Endothelial cell of umbilical vein (primary cell): ENCODE results near the gene A1CF. TPM values are rescaled to one million over a fixed set of nuclear protein-coding genes. Genes with fewer than 3 reads are reported as not detected.

ENCODE experiments used
- BruUV-seq: library from RNA; stranded (reverse); fragments of 400-500 nt; replicated peaks from 2 replicates; lab custom pipeline; 2021; lab: Mats Ljungman, UMichigan
- CTCF ChIA-PET: fragments of 300-600, 350-600 bp; sonication (Branson Sonifier 250); formaldehyde crosslinking; loops from one replicate; lab custom pipeline; 2021; ENCODE audit warnings: antibody characterized with exemption, inconsistent platforms; lab: Charles Lee
- POLR2A ChIA-PET: fragments of 300-600, 350-600 bp; sonication (Branson Sonifier 250); formaldehyde crosslinking; loops from one replicate; lab custom pipeline; 2021; ENCODE audit warnings: antibody characterized with exemption, inconsistent platforms; lab: Charles Lee
- DNase-seq: peaks from one replicate; pipeline ENCODE4 v3.0.0-alpha.2; 2011; ENCODE audit warnings: low read depth, low spot score
- FAIRE-seq: peaks from 2 replicates; lab custom pipeline; 2011; peaks lifted over from hg19 to GRCh38; lab: Jason Lieb, UNC
- H2AFZ ChIP-seq: 2 replicates; pipeline ENCODE4 v1.6.0; 2012; ENCODE audit warnings: low read depth, low read length, control low read depth, inconsistent platforms
- H3K27ac ChIP-seq: 2 replicates; pipeline ENCODE4 v1.5.1; 2011; ENCODE audit warnings: low read depth, mild to moderate bottlenecking, control low read depth, low read length, moderate library complexity; ENCODE audit not compliant: insufficient read depth
- H3K27me3 ChIP-seq, 2 experiments: 2 replicates each; pipeline versions ENCODE4 v1.6.0 to v1.6.1; 2011; ENCODE audit warnings: low read length in 2 of 2, mixed read lengths in 1 of 2; ENCODE audit not compliant: control insufficient read depth in 2 of 2, insufficient read depth in 2 of 2
- H3K36me3 ChIP-seq, 2 experiments: 2 replicates in 1 of 2; 3 replicates in 1 of 2; pipeline ENCODE4 v1.5.1; 2011; ENCODE audit warnings: low read length in 2 of 2, mild to moderate bottlenecking in 1 of 2, moderate library complexity in 1 of 2; ENCODE audit not compliant: control insufficient read depth in 2 of 2, insufficient read depth in 2 of 2; ENCODE audit errors: extremely low read depth in 1 of 2
- H3K4me1 ChIP-seq: 3 replicates; pipeline ENCODE4 v1.5.1; 2011; ENCODE audit warnings: mild to moderate bottlenecking, low read length; ENCODE audit not compliant: control insufficient read depth, insufficient read depth; ENCODE audit errors: extremely low read depth
- H3K4me2 ChIP-seq: 2 replicates; pipeline ENCODE4 v1.6.1; 2011; ENCODE audit warnings: low read length, control low read depth, mixed read lengths; ENCODE audit not compliant: insufficient read depth
- H3K4me3 ChIP-seq, 3 experiments: fragments of 200-600 bp in 1 of 3; sonication (generic), shearing (Covaris generic) in 1 of 3; replicated peaks in 1 of 3; 2 replicates each; pipeline ENCODE4 v1.5.1; 2011 to 2016; ENCODE audit warnings: control low read depth in 3 of 3, low read length in 3 of 3, mild to moderate bottlenecking in 2 of 3, inconsistent platforms in 1 of 3, low read depth in 1 of 3, moderate library complexity in 1 of 3; ENCODE audit not compliant: insufficient read depth in 1 of 3
- H3K79me2 ChIP-seq: 2 replicates; pipeline ENCODE4 v1.6.0; 2012; ENCODE audit warnings: low read length, inconsistent platforms; ENCODE audit not compliant: control insufficient read depth, insufficient read depth
- H3K9ac ChIP-seq: replicated peaks from 2 replicates; pipeline ENCODE3; 2011; ENCODE audit warnings: low read length, control low read depth; ENCODE audit not compliant: insufficient read depth; ENCODE audit errors: extremely low read depth
- H3K9me1 ChIP-seq: replicated peaks from 3 replicates; pipeline ENCODE4 v1.6.0; 2011; ENCODE audit warnings: mild to moderate bottlenecking, low read length; ENCODE audit not compliant: control insufficient read depth, insufficient read depth; ENCODE audit errors: extremely low read depth
- H3K9me3 ChIP-seq: replicated peaks from 2 replicates; pipeline ENCODE4 v1.5.1; 2012; ENCODE audit warnings: low read length, inconsistent platforms; ENCODE audit not compliant: control insufficient read depth, insufficient read depth
- H4K20me1 ChIP-seq: replicated peaks from 2 replicates; pipeline ENCODE3; 2011; ENCODE audit warnings: mild to moderate bottlenecking, low read length; ENCODE audit not compliant: control insufficient read depth, insufficient read depth; ENCODE audit errors: extremely low read depth
- EZH2 ChIP-seq: IDR thresholded peaks from 2 replicates; pipeline ENCODE4 v1.6.1; 2012; ENCODE audit warnings: borderline replicate concordance, low read depth, mild to moderate bottlenecking, moderate library complexity, low read length, inconsistent platforms; ENCODE audit not compliant: severe bottlenecking
- FOS ChIP-seq: IDR thresholded peaks from 2 replicates; pipeline ENCODE4 v1.6.1; 2011; ENCODE audit warnings: mild to moderate bottlenecking, low read length, moderate library complexity, borderline replicate concordance; ENCODE audit not compliant: insufficient read depth
- GATA2 ChIP-seq: IDR thresholded peaks from 2 replicates; pipeline ENCODE4 v1.7.0; 2011; ENCODE audit warnings: low read depth, mild to moderate bottlenecking, moderate library complexity, mixed read lengths, low read length; ENCODE audit not compliant: insufficient read length, insufficient read depth
- JUN ChIP-seq: IDR thresholded peaks from 2 replicates; pipeline ENCODE4 v1.6.1; 2011; ENCODE audit warnings: borderline replicate concordance, low read depth; ENCODE audit not compliant: insufficient read length, insufficient read depth
- MYC ChIP-seq: IDR thresholded peaks from one replicate; pipeline ENCODE4 v1.6.1; 2011; ENCODE audit warnings: mild to moderate bottlenecking, low read depth, low read length
- POLR2A ChIP-seq: IDR thresholded peaks from 2 replicates; pipeline ENCODE4 v1.6.1; 2012; ENCODE audit warnings: low read depth, mild to moderate bottlenecking, control low read depth, low read length
- POLR2AphosphoS5 ChIP-seq: IDR thresholded peaks from 2 replicates; pipeline ENCODE4 v1.6.1; 2012; ENCODE audit warnings: low read depth, mild to moderate bottlenecking, control low read depth, low read length, moderate library complexity; ENCODE audit not compliant: insufficient read depth
- dilution Hi-C: fragments of 300-500 bp; cut with MboI; formaldehyde crosslinking; loops from one replicate; pipeline ENCODE4 v1.15.0; 2019; ENCODE audit warnings: low sequenced_read_pairs; ENCODE audit not compliant: extremely low pct_ligation_motif_present
- intact Hi-C: fragments of 100-400 bp; cut with micrococcal nuclease; formaldehyde crosslinking; loops from one replicate; pipeline ENCODE4 v1.10.0; 2022
- polyA plus RNA-seq, 4 experiments: library from polyadenylated mRNA; depleted of rRNA in 3 of 4; stranded (reverse) in 3 of 4; unstranded in 1 of 4; fragments of >200 nt; gene quantifications; 2 replicates each; pipeline versions ENCODE4 v1.2.1 to v1.2.3, GENCODE V29; 2011 to 2012; ENCODE audit warnings: missing spikeins in 1 of 4
- total RNA-seq: library from RNA; stranded (reverse); gene quantifications from 2 replicates; pipeline ENCODE4 v1.2.3, GENCODE V29; 2021
- TF ChIP-seq, protein P1 (sequence below): IDR thresholded peaks from 2 replicates; pipeline ENCODE4 v1.6.1; 2011; ENCODE audit not compliant: insufficient read depth, insufficient read length
- TF ChIP-seq, protein P2 (sequence below), 2 donors: IDR thresholded peaks; 1 replicate in 1 of 2; 2 replicates in 1 of 2; pipeline ENCODE4 v1.5.1; 2011; ENCODE audit warnings: low read length in 2 of 2, mild to moderate bottlenecking in 2 of 2, moderate library complexity in 2 of 2, control low read depth in 1 of 2, inconsistent platforms in 1 of 2, low read depth in 1 of 2; ENCODE audit not compliant: insufficient read depth in 1 of 2; ENCODE audit errors: extremely low read depth in 1 of 2

The A1CF gene
- total and polyA plus RNA-seq, 2 donors (not counting 3 experiments of a cell fraction or from before 2014, with no cell fraction given): not detected

DNA sequence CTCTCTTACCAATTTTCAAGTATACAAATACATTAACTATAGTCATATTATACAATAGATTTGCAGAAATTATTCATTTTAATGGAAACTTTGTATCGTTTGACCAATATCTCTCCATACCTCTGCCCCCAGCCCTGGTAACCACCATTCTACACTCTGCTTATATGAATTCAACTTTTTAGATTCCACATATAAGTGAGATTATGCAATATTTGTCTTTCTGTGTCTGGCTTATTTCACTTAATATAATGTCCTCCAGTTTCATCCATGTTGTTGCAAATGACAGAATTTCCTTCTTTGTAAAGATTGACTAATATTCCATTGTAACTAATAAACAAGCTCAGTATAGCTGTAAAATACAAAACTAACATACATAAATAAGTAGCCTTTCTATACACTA lies 55.4 kb downstream of the A1CF start:
- dilution Hi-C loops: no loop called here
- no peak overlapping the region for H3K4me2 ChIP-seq
- H3K27me3 ChIP-seq: peaks cover 0 to 19% of the 10 kb centered on the region in 2 experiments
- POLR2A ChIA-PET: no interaction called here
- H3K9me1 ChIP-seq: no peaks in the 10 kb centered on the region
- DNase-seq (no peak), FAIRE-seq (no peak)
- no peaks in the 10 kb centered on the region for H3K36me3 ChIP-seq
- CTCF ChIA-PET: interaction anchor here (1.0 kb wide), 1 partner anchor 8 kb away, joined by 4 read pairs; no protein-coding TSS in a partner anchor
- no peaks in the 10 kb centered on the region for H3K4me1 ChIP-seq
- TF ChIP-seq MYC (no peak), FOS (no peak), JUN (no peak), POLR2AphosphoS5 (no peak), EZH2 (no peak), POLR2A (no peak), GATA2 (no peak)
- TF ChIP-seq, protein P1, sequence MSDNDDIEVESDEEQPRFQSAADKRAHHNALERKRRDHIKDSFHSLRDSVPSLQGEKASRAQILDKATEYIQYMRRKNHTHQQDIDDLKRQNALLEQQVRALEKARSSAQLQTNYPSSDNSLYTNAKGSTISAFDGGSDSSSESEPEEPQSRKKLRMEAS: no peak
- TF ChIP-seq, protein P2, sequence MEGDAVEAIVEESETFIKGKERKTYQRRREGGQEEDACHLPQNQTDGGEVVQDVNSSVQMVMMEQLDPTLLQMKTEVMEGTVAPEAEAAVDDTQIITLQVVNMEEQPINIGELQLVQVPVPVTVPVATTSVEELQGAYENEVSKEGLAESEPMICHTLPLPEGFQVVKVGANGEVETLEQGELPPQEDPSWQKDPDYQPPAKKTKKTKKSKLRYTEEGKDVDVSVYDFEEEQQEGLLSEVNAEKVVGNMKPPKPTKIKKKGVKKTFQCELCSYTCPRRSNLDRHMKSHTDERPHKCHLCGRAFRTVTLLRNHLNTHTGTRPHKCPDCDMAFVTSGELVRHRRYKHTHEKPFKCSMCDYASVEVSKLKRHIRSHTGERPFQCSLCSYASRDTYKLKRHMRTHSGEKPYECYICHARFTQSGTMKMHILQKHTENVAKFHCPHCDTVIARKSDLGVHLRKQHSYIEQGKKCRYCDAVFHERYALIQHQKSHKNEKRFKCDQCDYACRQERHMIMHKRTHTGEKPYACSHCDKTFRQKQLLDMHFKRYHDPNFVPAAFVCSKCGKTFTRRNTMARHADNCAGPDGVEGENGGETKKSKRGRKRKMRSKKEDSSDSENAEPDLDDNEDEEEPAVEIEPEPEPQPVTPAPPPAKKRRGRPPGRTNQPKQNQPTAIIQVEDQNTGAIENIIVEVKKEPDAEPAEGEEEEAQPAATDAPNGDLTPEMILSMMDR (IDR thresholded peaks at IDR 0.05; ENCODE audit: extremely low read depth in 1 of 2, insufficient read depth in 1 of 2, low read depth in 1 of 2, low read length in 2 of 2): no peak
- intact Hi-C loops: no loop called here
- BruUV-seq: no TSS peak
- no peaks in the 10 kb centered on the region for H3K79me2 ChIP-seq
- no peaks in the 10 kb centered on the region for H4K20me1 ChIP-seq
- no peak overlapping the region for H2AFZ ChIP-seq
- no peak overlapping the region for H3K4me3 ChIP-seq
- H3K9me3 ChIP-seq: no peaks in the 10 kb centered on the region
- H3K27ac ChIP-seq: no peak overlapping the region
- H3K9ac ChIP-seq: no peak overlapping the region
